ENCODE results near the gene ZNF366.

Gene ZNF366

DNA sequence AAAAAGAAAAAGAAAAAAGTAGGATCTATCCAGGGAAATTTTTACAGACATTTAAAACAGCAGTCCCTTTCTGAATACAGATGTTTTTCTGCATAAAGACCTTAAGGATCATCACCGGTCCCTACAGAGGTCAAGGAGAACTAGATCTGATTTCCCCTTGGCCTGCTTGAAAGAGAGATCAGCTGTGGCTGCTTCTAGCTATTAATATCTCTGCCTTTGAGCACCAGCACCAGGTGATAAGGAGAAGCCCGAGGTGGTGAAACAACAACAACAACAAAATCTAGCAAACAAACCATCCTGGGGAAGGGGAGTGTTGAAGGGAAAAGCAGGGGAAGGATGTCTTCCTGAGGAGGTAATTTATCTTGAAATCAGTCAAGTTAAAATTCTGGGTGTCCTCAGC, 42.1 kb downstream of the ZNF366 start:
- DNase-seq (ENCODE audit: low spot score), result no peak

DNA sequence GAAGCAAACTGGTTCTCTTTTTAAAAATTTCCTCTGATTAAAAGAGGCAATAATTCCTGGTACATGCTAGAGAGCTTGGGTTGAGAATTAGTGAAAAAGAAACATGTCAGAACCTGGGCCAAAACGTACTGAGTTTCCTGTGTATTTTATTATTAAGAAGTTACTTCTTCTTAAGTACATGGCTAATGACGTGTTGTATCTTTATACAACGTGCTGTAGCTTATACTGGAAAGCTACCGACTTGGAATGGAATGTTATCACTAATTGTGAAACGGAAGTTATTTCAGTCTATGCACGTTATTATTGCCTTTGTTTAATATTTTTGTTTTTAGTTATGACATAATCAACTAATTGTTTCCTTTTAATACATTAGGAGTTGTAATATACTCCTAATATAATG, 43.1 kb downstream of the ZNF366 start:
- DNase-seq (ENCODE audit: low spot score), result no peak

DNA sequence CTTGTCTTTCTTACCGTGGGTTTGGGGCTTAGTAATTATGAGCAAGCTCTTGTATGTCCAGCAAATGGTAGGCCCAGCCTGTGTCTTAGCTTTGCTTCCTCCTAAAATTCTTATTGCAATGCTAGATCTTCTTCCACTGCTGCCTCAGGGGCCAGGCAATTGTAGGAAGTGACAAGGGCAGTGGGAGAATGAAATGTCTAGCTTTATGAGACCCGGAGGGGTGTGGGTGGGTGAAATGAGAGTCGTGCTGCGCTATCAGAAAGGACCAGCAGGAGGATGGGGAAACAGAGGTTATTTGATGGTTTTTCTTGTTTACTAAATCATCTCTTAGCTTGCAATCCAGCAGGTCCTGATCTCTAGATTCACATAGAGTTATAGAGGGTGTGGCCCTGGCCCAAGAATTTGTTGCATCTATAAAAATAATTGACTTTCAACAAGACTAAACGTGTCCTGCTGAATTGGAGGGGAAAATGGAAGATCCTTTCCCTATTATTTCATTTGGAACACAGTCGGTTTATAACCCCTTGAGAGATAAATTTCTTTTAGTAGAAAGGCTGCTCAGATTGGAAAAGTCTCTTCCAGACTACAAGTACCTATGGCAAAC, 43.7 kb downstream of the ZNF366 start:
- DNase-seq (ENCODE audit: low spot score), result no peak

DNA sequence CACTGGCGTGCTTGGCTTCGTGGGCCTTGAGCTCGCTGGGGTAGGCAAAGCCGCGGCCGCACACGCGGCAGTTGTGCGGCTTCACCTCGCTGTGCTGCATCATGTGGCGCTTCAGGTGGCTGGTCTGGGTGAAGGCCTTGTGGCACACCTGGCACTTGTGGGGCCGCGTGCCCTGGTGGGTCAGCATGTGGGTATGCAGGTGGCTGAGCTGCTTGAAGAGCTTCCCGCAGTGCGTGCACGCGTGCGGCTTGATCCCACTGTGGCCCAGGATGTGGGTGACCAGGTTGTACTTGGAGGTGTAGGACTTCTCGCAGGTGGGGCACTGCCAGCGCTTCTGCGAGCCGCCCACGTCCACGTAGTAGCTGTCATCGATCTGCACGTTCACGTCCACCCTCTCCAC, 46.8 kb downstream of the ZNF366 start:
- no peak for DNase-seq (ENCODE audit: low spot score)

DNA sequence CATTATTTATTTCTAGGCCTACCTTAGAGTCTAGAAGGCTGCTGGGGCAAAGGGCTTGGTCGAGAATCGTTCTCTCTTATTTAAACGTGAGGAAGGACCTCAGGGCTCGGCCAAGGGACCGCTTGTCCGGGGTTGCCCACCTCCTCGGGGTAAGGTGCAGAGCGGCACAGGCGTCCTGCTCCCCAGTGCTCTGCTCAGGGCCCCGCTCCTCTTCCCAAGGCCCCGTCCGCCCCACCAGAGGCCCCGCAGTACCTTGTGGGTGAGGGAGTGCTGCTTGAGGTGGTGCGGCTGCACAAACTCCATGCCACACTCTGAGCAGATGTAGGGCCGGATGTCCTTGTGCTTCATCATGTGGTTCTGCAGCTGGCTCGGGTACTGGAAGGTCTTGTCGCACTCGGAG, 47.3 kb downstream of the ZNF366 start:
- DNase-seq (ENCODE audit: low spot score), result no peak

DNA sequence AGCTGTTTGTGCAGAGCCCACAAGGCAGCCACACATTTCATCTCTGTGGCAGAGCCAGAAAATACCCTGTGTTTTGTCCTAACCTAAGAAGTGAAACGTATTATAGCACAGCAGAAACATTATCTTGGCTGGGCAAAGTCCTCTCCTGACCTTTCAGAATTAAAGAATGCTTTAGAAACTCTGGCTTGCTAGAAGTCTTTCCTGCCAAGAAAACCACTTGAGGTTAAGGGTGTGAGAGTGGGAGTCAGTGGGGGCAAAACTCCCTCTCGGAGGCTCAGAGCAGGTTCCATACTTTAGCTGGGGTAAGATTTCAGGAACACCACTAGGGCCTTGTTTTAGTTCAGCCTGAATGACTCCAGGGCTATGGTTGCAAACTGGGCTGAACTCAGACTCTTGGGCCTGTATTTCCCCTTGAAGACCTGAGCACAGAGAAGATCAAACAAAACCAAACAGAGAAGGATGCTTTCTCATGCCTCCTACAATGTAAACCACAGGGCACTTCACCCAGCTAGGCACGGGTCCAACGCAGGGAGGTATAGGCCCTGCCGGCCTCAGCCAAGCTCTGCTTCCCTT, 48.0 kb downstream of the ZNF366 start:
- DNase-seq (ENCODE audit: low spot score), result no peak

DNA sequence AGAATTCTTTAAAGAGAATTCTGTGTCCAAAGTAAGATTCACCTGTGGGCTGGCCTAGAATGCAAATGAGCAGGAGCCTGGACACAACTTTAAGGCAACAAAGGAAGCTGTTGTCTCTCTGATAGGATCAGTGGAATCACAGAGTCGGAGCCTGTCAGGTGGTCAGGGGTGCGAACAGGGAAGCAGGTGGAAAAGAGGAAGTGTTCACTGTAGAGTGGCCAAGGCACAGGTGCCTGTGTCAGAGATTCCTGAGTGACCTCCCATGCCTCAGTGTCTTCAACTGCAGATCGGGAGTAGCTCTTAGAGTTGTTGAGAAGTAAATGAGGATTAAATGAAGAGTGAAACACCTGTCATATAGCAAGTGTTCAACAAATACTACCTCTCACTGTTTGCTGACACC, 48.8 kb downstream of the ZNF366 start:
- no peak for DNase-seq (ENCODE audit: low spot score)

DNA sequence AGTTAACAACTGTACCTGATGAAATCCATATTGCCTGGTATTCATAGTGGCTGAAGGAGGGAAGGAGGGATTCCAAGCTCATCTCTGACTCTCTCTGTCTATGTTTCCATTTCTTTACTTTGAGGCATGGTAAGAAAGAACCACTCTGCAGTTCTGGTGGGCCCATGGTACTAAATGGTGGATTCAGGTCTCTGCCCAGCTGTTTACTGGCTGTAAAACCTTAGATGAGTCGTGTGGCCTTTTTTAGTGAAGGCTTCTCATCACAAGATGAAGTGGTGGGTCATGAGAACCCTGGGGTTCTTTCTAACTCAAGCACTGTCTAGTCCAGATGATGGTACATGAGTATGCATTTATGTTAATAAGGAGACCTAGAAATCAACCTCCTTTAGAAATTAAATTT, 49.7 kb downstream of the ZNF366 start:
- no peak for DNase-seq (ENCODE audit: low spot score)

DNA sequence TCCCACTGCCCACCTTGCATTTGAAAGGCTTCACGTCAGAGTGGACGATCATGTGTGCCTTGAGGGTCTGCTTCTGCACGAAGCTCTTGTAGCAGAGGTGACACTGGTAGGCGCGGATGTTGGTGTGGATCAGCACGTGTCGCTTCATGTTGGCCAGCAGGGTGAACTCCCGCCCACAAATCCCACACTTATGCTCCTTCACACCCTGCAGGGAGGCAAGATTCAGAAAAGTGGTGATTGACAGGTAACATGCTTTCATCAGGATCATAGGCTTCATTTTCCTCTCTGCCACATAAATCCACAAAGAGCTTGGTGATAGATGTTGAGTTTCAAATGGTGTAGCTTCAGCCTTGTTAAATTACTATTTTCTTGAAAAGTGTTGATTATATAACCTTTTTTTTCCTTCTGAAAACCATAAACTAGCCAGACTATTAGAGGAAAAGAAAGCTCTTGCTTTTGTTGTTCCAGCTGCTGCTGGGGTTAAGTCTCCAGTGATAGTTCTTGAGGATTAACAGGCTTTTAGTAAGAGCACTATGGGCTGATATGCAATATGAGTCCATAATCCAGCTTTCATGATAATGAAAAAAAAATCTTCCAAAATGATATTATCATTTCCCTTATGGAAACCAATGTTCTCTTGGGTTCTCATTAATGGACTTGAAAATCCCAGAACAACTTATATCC, 50.7 kb downstream of the ZNF366 start:
- no peak for DNase-seq (ENCODE audit: low spot score)

DNA sequence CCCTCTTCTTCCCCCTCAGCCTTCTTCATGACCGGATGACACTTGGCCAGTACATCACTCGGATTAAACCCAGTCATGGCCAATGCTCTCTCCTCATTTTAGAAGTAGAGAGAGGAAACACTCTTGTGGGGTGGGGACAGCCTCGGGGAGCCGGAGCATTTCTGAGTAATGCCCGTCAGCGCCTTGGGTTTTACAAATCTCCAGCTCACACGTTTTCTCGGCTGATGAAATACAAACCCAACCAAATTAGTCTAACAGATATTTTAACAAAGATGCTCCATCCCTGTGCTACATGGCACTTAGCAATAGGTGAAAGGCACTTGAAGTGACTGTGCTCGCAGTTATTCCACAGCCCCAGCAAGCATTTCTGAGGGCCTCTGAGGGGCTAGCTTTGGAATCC, 51.7 kb downstream of the ZNF366 start:
- no peak for DNase-seq (ENCODE audit: low spot score)

DNA sequence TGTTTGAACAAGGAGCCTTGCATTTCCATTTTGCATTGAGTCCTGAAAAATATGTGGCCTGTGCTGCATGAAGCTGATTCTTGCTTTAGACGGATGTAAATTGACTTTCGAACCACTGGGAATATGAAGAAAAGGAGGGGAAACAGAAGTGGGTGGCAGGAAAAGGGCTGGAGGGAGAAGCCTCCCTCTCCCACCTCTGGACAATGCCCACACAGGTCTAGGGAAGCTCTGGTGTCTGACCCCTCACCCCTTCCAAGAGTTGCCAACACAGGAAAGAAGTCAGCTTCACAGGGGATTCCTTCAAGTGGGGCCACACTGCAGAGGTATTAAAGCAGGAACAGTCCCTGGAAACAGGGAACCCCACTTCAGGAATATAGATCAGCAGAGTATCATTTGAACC, 52.2 kb downstream of the ZNF366 start:
- DNase-seq (ENCODE audit: low spot score), result no peak

DNA sequence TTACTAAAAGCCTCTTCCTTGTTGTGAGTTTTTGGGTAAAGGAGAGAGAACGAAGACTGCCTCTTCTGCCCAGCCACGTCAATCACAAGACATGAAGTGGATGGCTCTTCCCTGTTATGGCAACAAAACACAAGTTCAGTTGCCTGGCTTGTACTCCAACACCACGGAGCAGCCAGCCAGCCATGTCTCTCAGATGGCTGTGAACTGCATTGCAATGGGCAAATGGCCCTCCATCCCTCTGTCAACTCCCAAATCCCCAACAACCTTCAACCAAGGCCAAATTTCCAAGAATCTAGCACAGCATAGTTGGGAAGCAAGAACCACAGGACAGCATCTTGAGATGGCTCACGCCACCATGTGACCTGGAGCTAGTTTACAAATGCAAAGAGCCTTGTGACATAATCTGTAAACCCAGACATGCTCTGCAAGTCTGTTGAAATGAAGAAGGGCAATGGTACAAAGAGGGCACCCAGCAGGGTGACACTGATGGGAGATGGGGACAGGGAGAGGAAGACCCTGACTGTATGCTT, 53.9 kb downstream of the ZNF366 start:
- no peak for DNase-seq (ENCODE audit: low spot score)

DNA sequence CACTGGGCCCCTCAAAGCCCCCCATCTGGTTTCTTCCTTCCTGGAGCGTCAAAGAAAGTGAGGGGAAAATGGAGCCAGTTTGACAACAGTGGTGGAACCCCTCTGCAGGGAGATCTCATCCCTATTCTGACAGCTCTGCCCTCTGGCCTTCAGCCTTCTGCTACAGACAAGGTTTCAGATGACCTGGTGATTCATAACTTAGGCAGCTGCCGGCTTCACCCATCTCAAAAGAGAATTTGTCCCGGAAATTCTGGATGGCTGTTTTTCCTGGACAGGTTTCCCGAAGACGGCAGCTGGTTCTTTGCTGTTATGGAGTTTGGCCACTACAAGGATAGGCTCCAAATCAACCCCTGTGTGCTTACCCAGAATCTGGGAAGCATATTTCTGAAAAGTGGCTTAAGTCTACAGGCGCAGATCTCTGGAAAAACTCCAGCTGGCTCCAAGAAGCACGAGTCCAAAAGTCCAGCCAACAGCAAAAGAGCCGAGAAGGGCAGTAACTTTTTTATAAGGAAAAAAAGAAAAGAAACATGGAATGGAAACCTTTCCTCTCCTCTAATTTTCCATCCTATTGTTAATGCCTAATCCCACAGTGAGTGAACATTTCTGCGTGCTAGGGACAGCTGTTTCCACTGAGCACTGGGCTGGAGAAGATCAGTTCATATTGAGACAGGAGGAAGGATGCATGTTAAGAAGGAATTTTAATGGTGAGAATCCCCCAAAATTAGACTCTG, 54.5 kb downstream of the ZNF366 start:
- no peak for DNase-seq (ENCODE audit: low spot score)

DNA sequence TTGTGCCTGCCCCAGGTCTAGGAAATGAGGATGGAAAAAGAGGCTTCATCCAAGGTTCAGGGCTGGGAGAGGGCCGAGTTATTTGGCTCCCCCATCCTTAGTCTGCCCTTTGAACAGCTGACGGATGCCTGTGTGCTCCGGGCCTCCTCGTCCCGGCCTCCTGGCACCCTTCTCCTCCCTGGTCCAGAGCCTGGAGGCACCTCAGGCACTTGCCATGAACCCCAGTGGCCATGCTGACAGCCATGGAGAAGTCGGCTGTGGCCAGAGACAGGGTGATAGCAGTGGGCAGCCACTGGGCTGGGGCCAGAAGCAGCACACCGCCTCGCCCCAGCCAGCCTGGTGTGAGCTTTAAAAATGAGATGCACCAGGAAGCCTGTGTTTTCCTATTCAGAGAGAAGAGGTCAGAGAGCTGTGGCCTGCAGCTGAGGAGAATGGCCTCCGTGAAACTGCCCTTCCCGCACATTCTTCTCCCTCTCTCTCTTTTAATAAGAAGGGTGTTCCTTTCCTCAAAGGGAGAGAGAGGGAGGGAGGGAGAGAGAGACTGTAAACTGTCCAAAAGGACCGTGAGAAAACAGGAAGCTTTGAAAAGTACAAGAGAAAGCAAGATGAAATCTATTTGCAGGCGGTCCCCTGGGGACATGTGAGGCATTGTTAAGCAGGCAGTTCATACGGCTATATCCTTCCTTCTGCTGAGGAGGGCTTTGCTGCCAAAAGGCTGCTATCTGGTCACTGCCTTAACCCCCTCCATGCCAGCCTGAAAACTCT, 55.3 kb downstream of the ZNF366 start:
- DNase-seq (ENCODE audit: low spot score), result peak; percentile 16

DNA sequence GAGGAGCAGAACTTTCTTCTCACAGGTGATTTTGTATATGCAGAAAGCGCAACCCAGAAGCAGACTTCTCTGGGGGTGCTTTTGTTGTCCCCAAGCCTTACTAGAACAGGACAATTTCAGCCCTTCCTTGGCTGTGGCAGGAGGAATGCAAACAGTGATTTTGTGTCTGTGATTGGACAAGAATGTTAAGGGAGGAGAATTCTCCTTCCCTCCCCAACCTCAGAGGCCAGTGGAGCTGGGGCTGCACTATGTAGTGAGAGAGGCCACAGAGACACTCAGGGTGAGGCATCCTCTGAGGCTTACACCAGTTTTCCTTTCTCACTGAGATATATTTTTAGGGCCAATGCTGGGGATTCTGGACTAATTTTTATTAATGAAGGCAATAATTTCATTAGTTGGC, 58.8 kb downstream of the ZNF366 start:
- DNase-seq (ENCODE audit: low spot score), result no peak

DNA sequence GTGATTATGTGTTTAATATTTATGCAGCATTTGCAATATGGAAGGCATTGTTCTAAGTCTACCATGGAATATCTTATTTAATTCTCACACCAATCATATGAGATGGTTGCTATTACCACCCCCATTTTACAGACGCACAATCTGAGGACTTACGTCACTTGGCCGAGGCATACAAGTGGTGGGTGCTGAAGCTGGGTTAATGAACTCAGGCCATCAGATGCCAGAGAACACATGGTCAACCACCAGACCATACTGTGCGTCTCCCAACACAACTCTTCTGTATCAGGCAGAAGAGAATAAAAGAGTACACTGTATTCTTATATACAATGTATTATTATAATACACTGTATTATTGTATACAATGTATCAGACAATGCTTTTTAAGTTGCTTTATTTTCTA, 59.5 kb downstream of the ZNF366 start:
- DNase-seq (ENCODE audit: low spot score), result no peak

DNA sequence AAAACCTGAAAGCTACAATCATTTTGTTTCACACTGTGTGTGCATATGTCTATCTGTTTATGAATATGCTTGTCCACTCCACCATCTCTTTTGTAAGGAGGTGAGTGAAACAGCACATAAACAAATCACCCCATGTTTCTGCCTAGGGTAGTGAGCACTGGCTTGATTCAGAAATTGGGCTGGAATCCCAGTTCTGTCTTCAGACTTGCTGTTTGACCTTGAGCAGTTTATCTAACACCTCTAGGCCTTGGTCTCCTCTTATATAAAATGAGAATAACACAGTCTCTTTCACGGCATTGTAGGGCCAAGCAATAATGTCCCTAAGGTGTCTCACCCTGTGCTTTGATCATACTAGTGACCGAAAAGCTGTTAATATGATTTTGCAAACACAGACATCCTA, 61.2 kb downstream of the ZNF366 start:
- no peak for DNase-seq (ENCODE audit: low spot score)

DNA sequence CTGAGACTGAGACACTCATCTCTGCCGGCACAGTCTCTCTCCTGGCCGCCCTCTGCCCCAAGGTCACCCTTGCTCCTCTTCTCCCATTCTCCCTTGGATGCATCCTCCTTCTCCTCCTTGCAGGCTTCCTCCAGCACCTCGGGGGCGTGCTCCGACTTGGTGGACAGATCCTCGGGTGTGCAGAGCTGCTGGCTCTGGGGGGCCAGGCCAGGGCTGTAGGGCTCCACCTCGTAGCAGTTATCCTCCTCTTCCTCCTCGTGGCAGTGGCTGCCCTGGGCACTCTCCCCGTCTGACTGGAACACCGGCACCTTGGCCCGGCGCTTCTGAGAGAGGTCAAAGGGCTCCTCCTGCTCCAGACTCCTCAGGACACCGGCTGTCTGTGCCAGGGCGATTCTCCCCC, 63.3 kb downstream of the ZNF366 start:
- no peak for DNase-seq (ENCODE audit: low spot score)

DNA sequence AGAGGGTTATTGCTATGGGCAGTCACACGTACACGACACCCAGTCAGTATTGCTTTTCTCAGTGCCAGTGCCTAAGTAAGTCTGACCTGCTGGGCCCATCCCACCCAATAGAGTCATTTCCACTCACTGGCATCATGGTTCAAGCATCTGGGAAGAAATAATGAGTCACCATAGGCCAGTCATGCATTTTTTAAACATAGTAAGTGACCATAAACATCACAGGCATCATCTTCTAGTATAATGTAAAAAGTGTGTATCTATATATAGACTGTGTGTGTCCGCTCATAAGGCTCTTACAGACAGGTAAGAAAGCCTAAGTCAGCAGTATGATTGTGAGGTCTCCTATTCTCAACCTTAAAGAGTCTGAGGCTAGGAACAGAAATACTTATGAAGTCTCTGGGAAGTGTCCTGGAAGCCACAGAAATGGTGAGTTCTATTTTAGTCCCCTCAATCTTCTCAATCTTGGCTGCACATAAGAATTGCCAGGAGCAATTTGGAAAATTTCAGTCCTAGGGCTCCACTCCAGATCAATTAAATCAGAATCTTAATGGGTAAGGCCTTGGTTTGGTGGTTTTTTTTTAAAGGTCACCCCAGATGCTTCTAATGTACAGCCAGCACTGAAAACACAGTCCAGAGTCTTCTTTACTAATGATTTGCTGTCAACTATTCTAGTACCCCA, 65.2 kb downstream of the ZNF366 start:
- DNase-seq (ENCODE audit: low spot score), result no peak

DNA sequence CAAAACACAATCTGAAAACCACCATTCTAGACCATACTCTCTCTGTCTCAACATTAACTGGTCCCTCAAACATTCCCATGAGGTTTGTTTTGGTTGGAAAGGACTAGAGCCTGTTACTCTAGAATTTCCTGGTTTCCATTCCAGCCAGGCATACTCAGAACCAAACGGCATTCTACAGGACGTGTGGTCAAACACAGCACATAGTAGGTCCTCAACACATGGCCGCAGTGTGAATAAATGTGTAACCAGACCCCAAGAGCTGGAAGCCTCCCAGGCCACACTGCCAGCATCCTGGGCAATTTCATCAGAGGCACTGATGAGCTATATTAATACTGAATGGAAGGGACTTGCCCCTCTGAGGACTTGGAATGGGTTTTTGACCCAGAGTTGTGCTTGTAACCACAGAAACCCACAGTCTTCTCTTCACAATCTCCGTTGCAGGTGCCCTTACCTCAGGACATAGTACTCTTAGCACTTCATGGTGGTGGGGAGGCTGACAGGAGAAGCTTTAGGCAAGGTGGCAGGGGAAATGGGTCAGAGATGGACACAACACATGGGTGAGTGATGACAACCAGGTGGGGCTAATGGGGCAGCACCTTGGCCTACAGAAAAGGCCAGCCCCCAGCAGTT, 66.0 kb downstream of the ZNF366 start:
- DNase-seq (ENCODE audit: low spot score), result no peak

DNA sequence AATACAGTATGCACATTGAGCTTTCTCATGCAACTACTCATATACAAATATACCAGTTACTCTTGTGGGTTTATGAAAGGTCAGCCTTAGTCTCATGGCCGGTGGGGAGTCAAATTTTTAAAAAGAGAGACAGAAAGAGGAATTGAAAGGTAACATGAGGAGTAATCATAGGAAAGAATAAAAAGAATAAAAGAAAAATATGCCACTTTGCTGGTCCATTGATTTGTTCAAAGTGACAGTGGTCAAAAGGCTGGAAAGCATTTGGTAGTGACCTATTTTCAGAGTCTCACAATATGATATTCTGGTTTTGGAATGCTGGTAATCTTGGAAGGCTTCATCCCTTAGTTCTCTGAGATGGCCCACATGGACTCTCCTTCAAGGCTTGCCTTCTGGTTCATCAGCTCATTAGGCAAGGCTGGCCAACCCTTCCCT, 67.0 kb downstream of the ZNF366 start:
- no peak for DNase-seq (ENCODE audit: low spot score)
